HCT116 (cell line): ENCODE measurements around the gene FGD3. TPM values are rescaled to one million over a fixed set of nuclear protein-coding genes. Genes with fewer than 3 reads are reported as not detected.

ENCODE experiments used
- ATAC-seq: fragments of 200-7000 bp; cut with Tn5 transposase; 2 replicates; pipeline ENCODE4 v1.9.1; 2020; ENCODE audit warnings: mild to moderate bottlenecking, moderate library complexity
- BruUV-seq: library from RNA; stranded (reverse); fragments of 400-500 nt; replicated peaks from 2 replicates; lab custom pipeline; 2021; lab: Mats Ljungman, UMichigan
- CTCF ChIA-PET: fragments of 300-600 bp; sonication (Branson Sonifier 250); formaldehyde crosslinking; loops from one replicate; lab custom pipeline; 2021; ENCODE audit warnings: antibody characterized with exemption; lab: Charles Lee
- POLR2A ChIA-PET: fragments of 300-600, 350-600 bp; sonication (Branson Sonifier 250); formaldehyde crosslinking; loops from one replicate; lab custom pipeline; 2021; ENCODE audit warnings: antibody characterized with exemption; lab: Charles Lee
- RAD21 ChIA-PET, 2 experiments: fragments of 300-600 bp; sonication (Branson Sonifier 250); formaldehyde crosslinking; loops; one replicate each; lab custom pipeline; 2023; ENCODE audit warnings: low total read pairs in 2 of 2; ENCODE audit not compliant: uncharacterized antibody in 2 of 2, unreplicated experiment in 2 of 2, low non-redundant PET in 1 of 2; lab: Charles Lee
- DNase-seq: peaks from one replicate; pipeline ENCODE4 v3.0.0-alpha.2; 2010; ENCODE audit warnings: low read depth, low spot score
- H2AFZ ChIP-seq: fragments of 200-600 bp; shearing (Covaris generic), sonication (generic); 2 replicates; pipeline ENCODE4 v1.6.1; 2017; ENCODE audit warnings: low read depth, mixed run types, mixed read lengths, antibody characterized with exemption, low read length; ENCODE audit not compliant: poor library complexity, severe bottlenecking
- H3K27ac ChIP-seq: 2 replicates; pipeline ENCODE4 v1.5.1; 2012; ENCODE audit warnings: low read depth, low read length
- H3K27me3 ChIP-seq: fragments of 200-600 bp; sonication (generic); 2 replicates; pipeline ENCODE4 v1.6.1; 2016; ENCODE audit warnings: mixed run types, low read length, mixed read lengths; ENCODE audit not compliant: insufficient read depth
- H3K36me3 ChIP-seq, 2 experiments: fragments of 200-500 bp in 1 of 2; fragments of 200-600 bp in 1 of 2; sonication (Bioruptor generic) in 1 of 2; sonication (generic) in 1 of 2; 2 replicates each; pipeline versions ENCODE4 v1.5.1 to v1.6.1; 2014 to 2016; ENCODE audit warnings: low read length in 2 of 2, inconsistent platforms in 1 of 2, mixed read lengths in 1 of 2, mixed run types in 1 of 2; ENCODE audit not compliant: insufficient read depth in 2 of 2, control insufficient read depth in 1 of 2
- H3K4me1 ChIP-seq, 2 experiments: fragments of 200-600 bp in 1 of 2; sonication (generic) in 1 of 2; 2 replicates each; pipeline versions ENCODE4 v1.5.1 to v1.6.1; 2012 to 2017; ENCODE audit warnings: low read length in 2 of 2, inconsistent platforms in 1 of 2, mild to moderate bottlenecking in 1 of 2, mixed read lengths in 1 of 2, mixed run types in 1 of 2, moderate library complexity in 1 of 2; ENCODE audit not compliant: insufficient read depth in 2 of 2, control insufficient read depth in 1 of 2
- H3K4me2 ChIP-seq: fragments of 200-600 bp; sonication (generic); 2 replicates; pipeline ENCODE4 v1.6.1; 2017; ENCODE audit warnings: mixed run types, low read length, mixed read lengths
- H3K4me3 ChIP-seq, 2 experiments: fragments of 200-600 bp in 1 of 2; sonication (generic) in 1 of 2; replicated peaks in 1 of 2; 2 replicates each; pipeline ENCODE4 v1.5.1; 2011 to 2016; ENCODE audit warnings: low read length in 2 of 2, control low read depth in 1 of 2, low read depth in 1 of 2, mild to moderate bottlenecking in 1 of 2, mixed read lengths in 1 of 2, mixed run types in 1 of 2
- H3K79me2 ChIP-seq: fragments of 200-600 bp; sonication (generic); 2 replicates; pipeline ENCODE4 v1.6.1; 2017; ENCODE audit warnings: mild to moderate bottlenecking, mixed run types, low read length, moderate library complexity, mixed read lengths; ENCODE audit not compliant: insufficient read depth
- H3K9ac ChIP-seq: fragments of 200-600 bp; sonication (generic); 2 replicates; pipeline ENCODE4 v1.6.1; 2016; ENCODE audit warnings: low read length, mixed read lengths
- H3K9me2 ChIP-seq: fragments of 200-600 bp; sonication (generic), shearing (Covaris generic); 2 replicates; pipeline ENCODE4 v1.6.1; 2017; ENCODE audit warnings: mixed run types, mild to moderate bottlenecking, moderate library complexity; ENCODE audit not compliant: insufficient read depth
- H3K9me3 ChIP-seq, 2 experiments: fragments of 200-500 bp in 1 of 2; fragments of 200-600 bp in 1 of 2; sonication (Bioruptor generic) in 1 of 2; sonication (generic) in 1 of 2; 2 replicates each; pipeline ENCODE4 v1.6.1; 2014 to 2017; ENCODE audit warnings: low read length in 2 of 2, mixed read lengths in 2 of 2, inconsistent platforms in 1 of 2, low read depth in 1 of 2, mild to moderate bottlenecking in 1 of 2, mixed run types in 1 of 2, moderate library complexity in 1 of 2; ENCODE audit not compliant: control insufficient read depth in 1 of 2, insufficient read depth in 1 of 2
- H4K20me1 ChIP-seq: fragments of 200-600 bp; sonication (generic), shearing (Covaris generic); 2 replicates; pipeline ENCODE4 v1.6.1; 2017; ENCODE audit warnings: mixed run types, mild to moderate bottlenecking, moderate library complexity; ENCODE audit not compliant: insufficient read depth
- EGR1 ChIP-seq: IDR thresholded peaks from 2 replicates; pipeline ENCODE4 v1.6.1; 2012; ENCODE audit warnings: low read depth
- RAD21 ChIP-seq: IDR thresholded peaks from 2 replicates; pipeline ENCODE4 v1.6.1; 2012; ENCODE audit warnings: low read depth, mild to moderate bottlenecking
- TCF7L2 ChIP-seq: IDR thresholded peaks from 2 replicates; pipeline ENCODE4 v1.7.0; 2011; ENCODE audit warnings: borderline replicate concordance, inconsistent platforms; ENCODE audit not compliant: insufficient read depth, insufficient read length; ENCODE audit errors: extremely low read depth
- ZFX ChIP-seq: fragments of 450-650 bp; IDR thresholded peaks from 2 replicates; pipeline ENCODE4 v1.6.1; 2017
- intact Hi-C: fragments of 100-400 bp; cut with micrococcal nuclease; formaldehyde crosslinking; loops from 2 replicates; pipeline ENCODE4 v1.10.0; 2022
- total RNA-seq: library from RNA; stranded (reverse); gene quantifications from one replicate; pipeline ENCODE4 v1.2.1, GENCODE V29; 2021; ENCODE audit not compliant: unreplicated experiment
- TF ChIP-seq, protein P1 (sequence below): IDR thresholded peaks from 2 replicates; pipeline ENCODE4 v1.6.1; 2012
- TF ChIP-seq, protein P2 (sequence below), 3 experiments: fragments of 200-600 bp in 1 of 3; sonication (generic) in 1 of 3; IDR thresholded peaks in 2 of 3; conservative IDR thresholded peaks in 1 of 3; 2 replicates each; pipeline ENCODE4 v1.5.1; 2012 to 2017; ENCODE audit warnings: low read depth in 2 of 3, low read length in 2 of 3, antibody characterized with exemption in 1 of 3, borderline replicate concordance in 1 of 3, control low read depth in 1 of 3, mild to moderate bottlenecking in 1 of 3, mixed read lengths in 1 of 3, mixed run types in 1 of 3, moderate library complexity in 1 of 3; ENCODE audit not compliant: insufficient read depth in 1 of 3
- TF ChIP-seq, protein P3 (sequence below): IDR thresholded peaks from 2 replicates; pipeline ENCODE4 v1.6.1; 2012

Gene FGD3
- total RNA-seq, 1 experiment from 2014 or later, result 3.3 TPM

- ATAC-seq, result no peak
- CTCF ChIA-PET, result no interaction called here
These were observed 112.6 kb downstream of the FGD3 start for GRCh38 chr9:93059715-93060578.

More at GRCh38 chr9:93059715-93060578, 112.6 kb downstream of the FGD3 start:
- H3K4me1 ChIP-seq, result peaks cover 14 to 38% of the 10 kb centered on the region in 2 experiments
- no peaks in the 10 kb centered on the region for H3K9me3 ChIP-seq
- no peak overlapping the region; the same call in 1 of the 2 replicates for H3K27ac ChIP-seq
- H2AFZ ChIP-seq, result no peak overlapping the region
- TF ChIP-seq, protein P1, sequence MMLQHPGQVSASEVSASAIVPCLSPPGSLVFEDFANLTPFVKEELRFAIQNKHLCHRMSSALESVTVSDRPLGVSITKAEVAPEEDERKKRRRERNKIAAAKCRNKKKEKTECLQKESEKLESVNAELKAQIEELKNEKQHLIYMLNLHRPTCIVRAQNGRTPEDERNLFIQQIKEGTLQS, result no peak
- TF ChIP-seq EGR1 (no peak), TCF7L2 (no peak), ZFX (no peak), RAD21 (no peak)
- TF ChIP-seq, protein P2, sequence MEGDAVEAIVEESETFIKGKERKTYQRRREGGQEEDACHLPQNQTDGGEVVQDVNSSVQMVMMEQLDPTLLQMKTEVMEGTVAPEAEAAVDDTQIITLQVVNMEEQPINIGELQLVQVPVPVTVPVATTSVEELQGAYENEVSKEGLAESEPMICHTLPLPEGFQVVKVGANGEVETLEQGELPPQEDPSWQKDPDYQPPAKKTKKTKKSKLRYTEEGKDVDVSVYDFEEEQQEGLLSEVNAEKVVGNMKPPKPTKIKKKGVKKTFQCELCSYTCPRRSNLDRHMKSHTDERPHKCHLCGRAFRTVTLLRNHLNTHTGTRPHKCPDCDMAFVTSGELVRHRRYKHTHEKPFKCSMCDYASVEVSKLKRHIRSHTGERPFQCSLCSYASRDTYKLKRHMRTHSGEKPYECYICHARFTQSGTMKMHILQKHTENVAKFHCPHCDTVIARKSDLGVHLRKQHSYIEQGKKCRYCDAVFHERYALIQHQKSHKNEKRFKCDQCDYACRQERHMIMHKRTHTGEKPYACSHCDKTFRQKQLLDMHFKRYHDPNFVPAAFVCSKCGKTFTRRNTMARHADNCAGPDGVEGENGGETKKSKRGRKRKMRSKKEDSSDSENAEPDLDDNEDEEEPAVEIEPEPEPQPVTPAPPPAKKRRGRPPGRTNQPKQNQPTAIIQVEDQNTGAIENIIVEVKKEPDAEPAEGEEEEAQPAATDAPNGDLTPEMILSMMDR (IDR thresholded peaks at IDR 0.05 in 2 of 3, conservative IDR thresholded peaks at IDR 0.05 in 1 of 3; ENCODE audit: borderline replicate concordance in 1 of 3, insufficient read depth in 1 of 3, low read depth in 2 of 3, low read length in 2 of 3), result no peak
- TF ChIP-seq, protein P3, sequence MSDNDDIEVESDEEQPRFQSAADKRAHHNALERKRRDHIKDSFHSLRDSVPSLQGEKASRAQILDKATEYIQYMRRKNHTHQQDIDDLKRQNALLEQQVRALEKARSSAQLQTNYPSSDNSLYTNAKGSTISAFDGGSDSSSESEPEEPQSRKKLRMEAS, result no peak
- RAD21 ChIA-PET, result no interaction called here
- DNase-seq, result no peak
- intact Hi-C loops, result no loop called here
- no peak overlapping the region for H3K9ac ChIP-seq
- H3K4me3 ChIP-seq, result peak overlapping the region; percentile 53 to 64; a peak in 3 of 4 replicates
- H3K9me2 ChIP-seq, result no peaks in the 10 kb centered on the region
- H3K27me3 ChIP-seq, result no peaks in the 10 kb centered on the region
- H3K79me2 ChIP-seq, result no peaks in the 10 kb centered on the region
- H3K36me3 ChIP-seq, result no peaks in the 10 kb centered on the region
- POLR2A ChIA-PET, result interaction anchor here (1.0 kb wide), 1 partner anchor 57 kb away, joined by 3 read pairs; no protein-coding TSS in a partner anchor
- H4K20me1 ChIP-seq, result no peaks in the 10 kb centered on the region
- TSS peak; percentile 52 for BruUV-seq
- peak overlapping the region; percentile 87 for H3K4me2 ChIP-seq
